Measurements from ENCODE around the gene PKD2L1.

PKD2L1 gene

GRCh38 chr10:100346765-100347567 lies 16.9 kb upstream of the PKD2L1 start, which contains the start of gene SCD:
Gene SCD (plus strand): TSS chr10:100347233. CDS start chr10:100347505, 272 bp downstream.
- TF ChIP-seq CTCF (conservative IDR thresholded peaks at IDR 0.05; ENCODE audit: low read depth, low read length): no peak
- DNase-seq (ENCODE audit: low read depth): peak; percentile 89

GRCh38 chr10:100346351-100346764 lies 16.3 kb upstream of the PKD2L1 start:
- peak overlapping the region; percentile 98 for H3K4me3 ChIP-seq (ENCODE audit: low read length)
- DNase-seq (ENCODE audit: low read depth): peak; percentile 69
- TF ChIP-seq CTCF (conservative IDR thresholded peaks at IDR 0.05; ENCODE audit: low read depth, low read length): no peak

More at GRCh38 chr10:100346765-100347567, 16.9 kb upstream of the PKD2L1 start, which contains the start of gene SCD:
- peak within 1 kb of the TSS; percentile 98 for H3K4me3 ChIP-seq (ENCODE audit: low read length)

- peak; percentile 53 for DNase-seq (ENCODE audit: low read depth)
- peak overlapping the region; percentile 98 for H3K4me3 ChIP-seq (ENCODE audit: low read length)
- no peak for TF ChIP-seq CTCF (conservative IDR thresholded peaks at IDR 0.05; ENCODE audit: low read depth, low read length)
Measured at GRCh38 chr10:100345570-100346330, 15.7 kb upstream of the PKD2L1 start.

GRCh38 chr10:100344241-100344788 lies 14.3 kb upstream of the PKD2L1 start:
- TF ChIP-seq CTCF (conservative IDR thresholded peaks at IDR 0.05; ENCODE audit: low read depth, low read length): no peak
- H3K4me3 ChIP-seq (ENCODE audit: low read length): no peak overlapping the region
- no peak for DNase-seq (ENCODE audit: low read depth)

- no peak for DNase-seq (ENCODE audit: low read depth)
- no peak for TF ChIP-seq CTCF (conservative IDR thresholded peaks at IDR 0.05; ENCODE audit: low read depth, low read length)
- no peak overlapping the region for H3K4me3 ChIP-seq (ENCODE audit: low read length)
Measured at GRCh38 chr10:100342627-100342972, 12.6 kb upstream of the PKD2L1 start.

- TF ChIP-seq CTCF (conservative IDR thresholded peaks at IDR 0.05; ENCODE audit: low read depth, low read length): peak; percentile 82
- H3K4me3 ChIP-seq (ENCODE audit: low read length): no peak overlapping the region
- no peak for DNase-seq (ENCODE audit: low read depth)
Measured at GRCh38 chr10:100341953-100342626, 12.1 kb upstream of the PKD2L1 start.
